Left forelimb (tissue), 1 donor: ENCODE results near the gene GALNTL6.

Source experiments
- DNase-seq: peaks from one replicate; pipeline ENCODE4 v3.0.0-alpha.2; 2018; ENCODE audit warnings: low spot score

Gene GALNTL6

GRCh38 chr4:173074501-173074946, 1261.3 kb downstream of the GALNTL6 start:
- DNase-seq = no peak

- DNase-seq = no peak
Measured at GRCh38 chr4:173076903-173077634, 1263.9 kb downstream of the GALNTL6 start.

GRCh38 chr4:173088144-173088543, 1274.9 kb downstream of the GALNTL6 start:
- DNase-seq = no peak
